Ovary (tissue), 9 donors: Measurements from ENCODE around the gene KCTD6. TPM values are rescaled to one million over a fixed set of nuclear protein-coding genes. Genes with fewer than 3 reads are reported as not detected.
"Not testable (repeated sequence)": the region's sequence is repeated elsewhere in the genome, so short reads cannot be mapped to it uniquely, and the experiment has no call there.

Source experiments
- DNase-seq, 5 donors: peaks; one replicate each; pipeline ENCODE4 v3.0.0-alpha.2; 2019 to 2020
- H3K27ac ChIP-seq, 2 donors: fragments of 200-600 bp; one replicate each; pipeline versions ENCODE4 v1.5.1 to v1.8.0; 2019 to 2022
- H3K27me3 ChIP-seq: fragments of 200-600 bp; one replicate; pipeline ENCODE4 v1.8.0; 2022
- H3K36me3 ChIP-seq: fragments of 200-600 bp; sonication (generic); one replicate; pipeline ENCODE4 v1.5.1; 2019
- H3K4me1 ChIP-seq: one replicate; pipeline ENCODE4 v1.8.1; 2013; ENCODE audit warnings: mild to moderate bottlenecking, moderate library complexity; ENCODE audit not compliant: insufficient read depth
- H3K4me3 ChIP-seq: fragments of 200-600 bp; sonication (generic); one replicate; pipeline ENCODE4 v1.5.1; 2017
- H3K9me3 ChIP-seq, 2 donors: fragments of 200-600 bp in 1 of 2; sonication (generic) in 1 of 2; one replicate each; pipeline versions ENCODE4 v1.5.1 to v1.8.1; 2013 to 2019; ENCODE audit warnings: mild to moderate bottlenecking in 1 of 2, moderate library complexity in 1 of 2
- CTCF ChIP-seq, 3 donors: fragments of 450-650 bp in 2 of 3; fragments of 200-600 bp in 1 of 3; IDR thresholded peaks; one replicate each; pipeline versions ENCODE4 v1.5.1 to v1.8.0; 2016 to 2022; ENCODE audit warnings: antibody characterized with exemption in 3 of 3, mild to moderate bottlenecking in 1 of 3
- EP300 ChIP-seq: sonication (generic); formaldehyde crosslinking; IDR thresholded peaks from one replicate; pipeline ENCODE4 v1.6.1; 2017; ENCODE audit warnings: antibody characterized with exemption
- POLR2A ChIP-seq: fragments of 450-650 bp; IDR thresholded peaks from one replicate; pipeline ENCODE4 v1.6.1; 2017; ENCODE audit warnings: antibody characterized with exemption, mild to moderate bottlenecking, moderate library complexity
- WGBS, 3 donors: extraction: QIAGEN DNeasy Blood & Tissue Kit in 1 of 3; methylation state at CpG; one replicate each; pipeline versions ENCODE4 v1.1.5 to v1.1.7; 2013 to 2017; 5-methylcytosine and 5-hydroxymethylcytosine counted together
- intact Hi-C, 4 donors: fragments of 100-400 bp; cut with DNase I; formaldehyde crosslinking; loops; one replicate each; pipeline versions ENCODE4 v1.11.0 to v1.15.1; 2022 to 2023
- polyA plus RNA-seq, 2 donors: library from polyadenylated mRNA; stranded (reverse); fragments of 200-250 nt in 1 of 2; fragments of 350-450 nt in 1 of 2; fragmentation: Illumina TruSeq in 1 of 2; extraction: RNeasy Lipid Tissue Mini Kit (QIAGEN cat#74804) in 1 of 2; gene quantifications; one replicate each; pipeline ENCODE4 v1.2.3, GENCODE V29; 2013 to 2014
- total RNA-seq, 7 donors: library from RNA; depleted of rRNA in 2 of 7; stranded (reverse); fragments of >200 nt in 2 of 7; fragmentation: NEBNext Ultra II Directional in 3 of 7; extraction: Animal tissue kit (Norgen Biotek cat#: 25700) in 3 of 7; gene quantifications; one replicate each; pipeline versions ENCODE4 v1.1.0 to v1.2.4, GENCODE V29; 2016 to 2023
- donor health status: DM: no; HTN: no; CAD: no; lungs with moderate emphysema.
- donor health status: DM: no; HTN: no; CAD: no.
- donor health status: Bipolar disorder and iron deficiency.
- donor health status: DM: yes; HTN: yes; CAD: no.
- donor health status: DM: no; HTN: no; CAD: no.
- donor health status: DM: yes; HTN: yes; CAD: no.

KCTD6 gene
- total and polyA plus RNA-seq, 9 donors, result 10.9 to 20.8 (median 13.0) TPM

DNA sequence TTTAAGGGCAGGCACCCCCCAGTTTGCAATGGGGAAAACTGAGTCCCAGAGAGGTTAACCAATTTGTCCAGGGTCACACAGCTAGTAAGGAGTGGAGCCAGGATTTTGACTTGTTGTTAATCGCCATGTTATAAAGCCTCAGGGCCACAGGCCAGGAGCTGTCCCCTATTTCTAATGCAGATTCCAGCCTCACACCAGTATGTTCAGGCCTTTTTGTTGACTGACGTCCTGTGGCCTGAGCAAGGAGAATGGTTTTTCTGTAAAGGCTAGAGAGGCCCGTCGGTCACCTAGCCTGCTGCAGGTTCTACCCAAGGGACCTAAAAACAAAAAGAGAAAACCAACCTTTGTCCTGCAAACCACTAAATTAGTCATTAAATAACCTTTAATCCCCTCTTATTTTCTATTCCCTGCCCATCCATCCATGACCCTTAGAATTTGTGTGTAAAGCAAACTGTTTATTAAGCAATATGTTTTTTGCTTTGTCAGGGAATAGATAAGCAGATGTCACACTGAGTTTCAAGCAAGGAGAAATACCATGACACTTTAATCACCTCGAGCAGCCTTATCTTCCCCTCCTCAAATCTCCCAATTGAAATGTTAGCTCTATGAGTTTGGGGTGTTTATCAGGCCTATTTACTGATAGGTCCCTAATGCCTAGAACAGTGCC is 31.0 kb downstream of the KCTD6 start:
- Histone ChIP-seq H3K4me1 (no peaks in the 10 kb centered on the region), H3K9me3 (no peaks in the 10 kb centered on the region), H3K36me3 (no peaks in the 10 kb centered on the region), H3K4me3 (no peak overlapping the region), H3K27me3 (no peaks in the 10 kb centered on the region), H3K27ac (no peak overlapping the region)
- WGBS, 3 donors, result 80 to 85% (median 83%) methylated on average over 5 of the region's 5 CpGs
- no peak for TF ChIP-seq EP300
- intact Hi-C loops, result no loop called here
- DNase-seq, result no peak

- 81 to 85% (median 82%) methylated on average over 11 of the region's 11 CpGs for WGBS, 3 donors
Observed at GRCh38 chr3:58524326-58524888, 32.5 kb downstream of the KCTD6 start.

DNA sequence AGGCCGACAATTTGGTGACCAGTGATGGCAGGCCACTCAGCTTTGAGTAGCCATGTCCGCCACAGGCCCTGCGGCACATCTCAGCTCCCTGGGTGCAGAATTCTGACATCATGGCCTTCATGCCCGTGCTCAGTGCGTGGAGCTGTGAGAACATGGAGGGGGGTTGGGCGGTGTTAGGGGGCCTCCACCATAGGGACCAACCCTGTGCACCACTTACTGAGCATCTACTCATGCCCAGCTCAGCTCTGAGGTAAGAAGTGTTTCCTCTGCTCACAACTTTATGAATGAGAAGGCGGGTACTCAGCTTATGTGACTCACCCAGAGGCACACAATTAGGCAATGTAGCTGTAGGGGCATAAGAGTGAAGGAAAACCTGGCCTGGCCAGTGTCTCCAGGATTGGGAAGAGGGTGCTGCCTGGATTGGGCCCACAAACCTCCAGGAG is 34.6 kb downstream of the KCTD6 start:
- no peak for DNase-seq
- H3K36me3 ChIP-seq, result no peaks in the 10 kb centered on the region
- H3K27me3 ChIP-seq, result no peaks in the 10 kb centered on the region
- no peaks in the 10 kb centered on the region for H3K9me3 ChIP-seq
- H3K4me3 ChIP-seq, result no peak overlapping the region
- no peaks in the 10 kb centered on the region for H3K4me1 ChIP-seq
- no peak for TF ChIP-seq CTCF (IDR thresholded peaks at IDR 0.05)
- no peak for TF ChIP-seq POLR2A
- TF ChIP-seq EP300, result no peak
- intact Hi-C loops, result no loop called here
- no peak overlapping the region for H3K27ac ChIP-seq
- 76 to 87% (median 86%) methylated on average over 4 to 7 of the region's 7 CpGs for WGBS, 3 donors

More at GRCh38 chr3:58524326-58524888, 32.5 kb downstream of the KCTD6 start:
- H3K4me3 ChIP-seq, result no peak overlapping the region
- H3K4me1 ChIP-seq, result no peaks in the 10 kb centered on the region
- no peak for DNase-seq
- intact Hi-C loops, result no loop called here
- TF ChIP-seq EP300, result no peak
- no peak for TF ChIP-seq CTCF (IDR thresholded peaks at IDR 0.05)
- no peak for TF ChIP-seq POLR2A
- no peaks in the 10 kb centered on the region for H3K27me3 ChIP-seq
- H3K27ac ChIP-seq, result no peak overlapping the region
- H3K36me3 ChIP-seq, result no peaks in the 10 kb centered on the region
- no peaks in the 10 kb centered on the region for H3K9me3 ChIP-seq

- WGBS, 3 donors, result 82 to 86% (median 85%) methylated on average over 3 of the region's 3 CpGs
- intact Hi-C loops, H3K27ac ChIP-seq, H3K36me3 ChIP-seq, H3K27me3 ChIP-seq, H3K9me3 ChIP-seq, H3K4me3 ChIP-seq, DNase-seq, H3K4me1 ChIP-seq: not testable (repeated sequence)
Observed at GRCh38 chr3:58527440-58527839, 35.5 kb downstream of the KCTD6 start.

DNA sequence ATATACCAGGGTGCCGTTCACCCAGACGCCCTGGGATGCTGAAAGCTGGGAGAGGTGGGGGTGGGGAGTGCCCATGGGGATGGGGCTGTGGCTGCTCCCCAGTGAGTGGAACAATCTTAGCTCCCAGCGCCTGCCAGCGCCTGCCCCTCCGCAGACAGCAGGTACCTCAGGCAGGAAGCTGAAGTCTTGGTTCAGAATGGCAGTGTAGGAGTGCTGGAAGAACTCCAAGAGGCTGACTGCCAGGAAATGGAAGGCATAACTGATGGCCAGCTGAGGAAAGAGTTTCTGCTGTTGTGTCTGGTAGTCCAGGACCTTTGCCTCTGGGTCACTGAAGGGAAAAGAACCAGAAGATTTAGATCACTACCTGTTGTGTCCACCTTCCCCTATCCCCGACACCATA is 36.7 kb downstream of the KCTD6 start:
- intact Hi-C loops, result no loop called here
- Histone ChIP-seq H3K27ac (no peak overlapping the region), H3K27me3 (no peaks in the 10 kb centered on the region), H3K9me3 (no peaks in the 10 kb centered on the region), H3K36me3 (no peaks in the 10 kb centered on the region), H3K4me3 (no peak overlapping the region), H3K4me1 (peaks cover 2% of the 10 kb centered on the region)
- TF ChIP-seq EP300 (no peak), CTCF (IDR thresholded peaks at IDR 0.05) (no peak), POLR2A (no peak)
- DNase-seq, result no peak
- 57 to 71% (median 71%) methylated on average over 6 of the region's 6 CpGs for WGBS, 3 donors
